A673 (cell line): ENCODE measurements around the gene TRAF3IP3.

Experiments
- EZH2 ChIP-seq: fragments of 200-600 bp; sonication (generic); IDR thresholded peaks from 2 replicates; pipeline ENCODE4 v1.6.1; 2017; ENCODE audit warnings: borderline replicate concordance, low read depth, mild to moderate bottlenecking, mixed read lengths, antibody characterized with exemption, low read length; ENCODE audit not compliant: poor library complexity, severe bottlenecking
- TF ChIP-seq, protein P1 (sequence below): fragments of 300-800, 200-600 bp; sonication (generic); conservative IDR thresholded peaks from 2 replicates; pipeline ENCODE4 v1.5.1; 2017; ENCODE audit warnings: low read depth, mild to moderate bottlenecking, antibody characterized with exemption, low read length, moderate library complexity, mixed read lengths

DNA sequence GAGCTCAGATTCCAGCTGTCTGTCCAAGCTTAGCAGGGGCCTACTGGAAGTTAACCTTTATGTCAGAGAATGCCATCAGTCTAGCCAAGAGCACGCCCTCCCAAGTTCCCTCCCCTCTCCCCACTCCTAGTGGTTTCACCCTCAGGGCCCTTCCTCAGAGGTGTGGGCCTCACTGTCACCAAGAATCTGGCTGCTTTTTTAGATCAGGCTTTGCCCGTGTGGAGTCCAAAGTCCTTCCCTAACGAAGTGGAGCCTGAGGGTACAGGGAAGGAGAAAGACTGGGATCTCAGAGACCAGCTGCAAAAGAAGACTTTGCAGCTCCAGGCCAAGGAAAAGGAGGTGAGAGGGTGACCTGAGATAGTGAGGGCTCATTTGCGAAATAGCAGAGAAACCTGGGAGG is 24.4 kb downstream of the TRAF3IP3 start:
- TF ChIP-seq EZH2, result no peak
- TF ChIP-seq, protein P1, sequence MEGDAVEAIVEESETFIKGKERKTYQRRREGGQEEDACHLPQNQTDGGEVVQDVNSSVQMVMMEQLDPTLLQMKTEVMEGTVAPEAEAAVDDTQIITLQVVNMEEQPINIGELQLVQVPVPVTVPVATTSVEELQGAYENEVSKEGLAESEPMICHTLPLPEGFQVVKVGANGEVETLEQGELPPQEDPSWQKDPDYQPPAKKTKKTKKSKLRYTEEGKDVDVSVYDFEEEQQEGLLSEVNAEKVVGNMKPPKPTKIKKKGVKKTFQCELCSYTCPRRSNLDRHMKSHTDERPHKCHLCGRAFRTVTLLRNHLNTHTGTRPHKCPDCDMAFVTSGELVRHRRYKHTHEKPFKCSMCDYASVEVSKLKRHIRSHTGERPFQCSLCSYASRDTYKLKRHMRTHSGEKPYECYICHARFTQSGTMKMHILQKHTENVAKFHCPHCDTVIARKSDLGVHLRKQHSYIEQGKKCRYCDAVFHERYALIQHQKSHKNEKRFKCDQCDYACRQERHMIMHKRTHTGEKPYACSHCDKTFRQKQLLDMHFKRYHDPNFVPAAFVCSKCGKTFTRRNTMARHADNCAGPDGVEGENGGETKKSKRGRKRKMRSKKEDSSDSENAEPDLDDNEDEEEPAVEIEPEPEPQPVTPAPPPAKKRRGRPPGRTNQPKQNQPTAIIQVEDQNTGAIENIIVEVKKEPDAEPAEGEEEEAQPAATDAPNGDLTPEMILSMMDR, result no peak
